ENCODE measurements around the gene PCSK4. TPM values are rescaled to one million over a fixed set of nuclear protein-coding genes. Genes with fewer than 3 reads are reported as not detected.

Gene PCSK4
- total RNA-seq, 1 experiment from 2014 or later: 9.9 TPM

DNA sequence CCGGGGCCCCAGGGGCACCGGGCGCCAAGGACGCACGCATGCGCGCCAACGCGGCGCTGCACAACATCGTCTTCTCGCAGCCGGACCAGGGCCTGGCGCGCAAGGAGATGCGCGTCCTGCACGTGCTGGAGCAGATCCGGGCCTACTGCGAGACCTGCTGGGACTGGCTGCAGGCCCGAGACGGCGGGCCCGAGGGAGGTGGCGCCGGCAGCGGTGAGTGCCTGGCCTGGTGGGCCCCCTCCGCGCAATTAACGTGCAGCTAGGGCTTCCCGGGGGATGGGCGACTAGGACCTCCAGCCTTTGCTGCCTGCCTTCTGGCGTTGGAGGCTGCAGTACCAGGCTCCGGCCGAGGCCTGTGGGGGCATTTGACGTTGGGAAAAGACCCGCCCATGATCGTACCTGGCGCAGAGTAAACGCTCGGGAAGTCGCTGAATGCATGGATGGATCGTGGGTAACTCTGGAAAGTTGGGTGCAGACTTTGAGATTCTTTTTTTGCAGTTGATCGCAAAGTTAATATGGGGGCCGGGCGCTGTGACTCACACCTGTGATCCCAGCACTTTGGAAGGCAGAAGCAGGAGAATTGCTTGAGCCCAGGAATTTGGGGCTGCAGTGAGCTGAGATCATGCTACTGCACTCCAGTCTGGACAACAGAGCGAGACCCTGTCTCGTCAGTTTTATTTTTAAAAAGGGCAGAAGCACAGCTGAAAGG lies 33.0 kb downstream of the PCSK4 start:
- in situ Hi-C loops (cut with HindIII; ENCODE audit: low pct_unique_long_range_greater_than_20kb, low sequenced_read_pairs): no loop called here

GRCh38 chr19:1456121-1456900 lies 33.8 kb downstream of the PCSK4 start:
- CTCF ChIA-PET: no interaction called here
- in situ Hi-C loops (cut with HindIII; ENCODE audit: low pct_unique_long_range_greater_than_20kb, low sequenced_read_pairs): no loop called here

More for the DNA sequence above, 33.0 kb downstream of the PCSK4 start:
- intact Hi-C loops (cut with micrococcal nuclease; ENCODE audit: unreplicated experiment): no loop called here
- POLR2A ChIA-PET: interaction anchor here (0.6 kb wide), 1 partner anchor 15 kb away, joined by 6 read pairs; no protein-coding TSS in a partner anchor
- DNase-seq (ENCODE audit: low read depth, low spot score) (no peak), ATAC-seq (no peak)
- TF ChIP-seq SIN3A (IDR thresholded peaks at IDR 0.05; ENCODE audit: borderline replicate concordance, insufficient read depth, low read depth, low read length) (no peak), POLR2AphosphoS5 (IDR thresholded peaks at IDR 0.05; ENCODE audit: low read depth, low read length) (no peak), TCF7L2 (IDR thresholded peaks at IDR 0.05; ENCODE audit: low read depth, low read length) (no peak)
- TF ChIP-seq, protein P1, sequence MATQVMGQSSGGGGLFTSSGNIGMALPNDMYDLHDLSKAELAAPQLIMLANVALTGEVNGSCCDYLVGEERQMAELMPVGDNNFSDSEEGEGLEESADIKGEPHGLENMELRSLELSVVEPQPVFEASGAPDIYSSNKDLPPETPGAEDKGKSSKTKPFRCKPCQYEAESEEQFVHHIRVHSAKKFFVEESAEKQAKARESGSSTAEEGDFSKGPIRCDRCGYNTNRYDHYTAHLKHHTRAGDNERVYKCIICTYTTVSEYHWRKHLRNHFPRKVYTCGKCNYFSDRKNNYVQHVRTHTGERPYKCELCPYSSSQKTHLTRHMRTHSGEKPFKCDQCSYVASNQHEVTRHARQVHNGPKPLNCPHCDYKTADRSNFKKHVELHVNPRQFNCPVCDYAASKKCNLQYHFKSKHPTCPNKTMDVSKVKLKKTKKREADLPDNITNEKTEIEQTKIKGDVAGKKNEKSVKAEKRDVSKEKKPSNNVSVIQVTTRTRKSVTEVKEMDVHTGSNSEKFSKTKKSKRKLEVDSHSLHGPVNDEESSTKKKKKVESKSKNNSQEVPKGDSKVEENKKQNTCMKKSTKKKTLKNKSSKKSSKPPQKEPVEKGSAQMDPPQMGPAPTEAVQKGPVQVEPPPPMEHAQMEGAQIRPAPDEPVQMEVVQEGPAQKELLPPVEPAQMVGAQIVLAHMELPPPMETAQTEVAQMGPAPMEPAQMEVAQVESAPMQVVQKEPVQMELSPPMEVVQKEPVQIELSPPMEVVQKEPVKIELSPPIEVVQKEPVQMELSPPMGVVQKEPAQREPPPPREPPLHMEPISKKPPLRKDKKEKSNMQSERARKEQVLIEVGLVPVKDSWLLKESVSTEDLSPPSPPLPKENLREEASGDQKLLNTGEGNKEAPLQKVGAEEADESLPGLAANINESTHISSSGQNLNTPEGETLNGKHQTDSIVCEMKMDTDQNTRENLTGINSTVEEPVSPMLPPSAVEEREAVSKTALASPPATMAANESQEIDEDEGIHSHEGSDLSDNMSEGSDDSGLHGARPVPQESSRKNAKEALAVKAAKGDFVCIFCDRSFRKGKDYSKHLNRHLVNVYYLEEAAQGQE (IDR thresholded peaks at IDR 0.05; ENCODE audit: insufficient read depth in 1 of 2, low read depth in 2 of 2, low read length in 1 of 2): no peak
- TF ChIP-seq, protein P2, sequence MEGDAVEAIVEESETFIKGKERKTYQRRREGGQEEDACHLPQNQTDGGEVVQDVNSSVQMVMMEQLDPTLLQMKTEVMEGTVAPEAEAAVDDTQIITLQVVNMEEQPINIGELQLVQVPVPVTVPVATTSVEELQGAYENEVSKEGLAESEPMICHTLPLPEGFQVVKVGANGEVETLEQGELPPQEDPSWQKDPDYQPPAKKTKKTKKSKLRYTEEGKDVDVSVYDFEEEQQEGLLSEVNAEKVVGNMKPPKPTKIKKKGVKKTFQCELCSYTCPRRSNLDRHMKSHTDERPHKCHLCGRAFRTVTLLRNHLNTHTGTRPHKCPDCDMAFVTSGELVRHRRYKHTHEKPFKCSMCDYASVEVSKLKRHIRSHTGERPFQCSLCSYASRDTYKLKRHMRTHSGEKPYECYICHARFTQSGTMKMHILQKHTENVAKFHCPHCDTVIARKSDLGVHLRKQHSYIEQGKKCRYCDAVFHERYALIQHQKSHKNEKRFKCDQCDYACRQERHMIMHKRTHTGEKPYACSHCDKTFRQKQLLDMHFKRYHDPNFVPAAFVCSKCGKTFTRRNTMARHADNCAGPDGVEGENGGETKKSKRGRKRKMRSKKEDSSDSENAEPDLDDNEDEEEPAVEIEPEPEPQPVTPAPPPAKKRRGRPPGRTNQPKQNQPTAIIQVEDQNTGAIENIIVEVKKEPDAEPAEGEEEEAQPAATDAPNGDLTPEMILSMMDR (IDR thresholded peaks at IDR 0.05): no peak
- H3K27me3 ChIP-seq (ENCODE audit: control insufficient read depth, insufficient read depth, low read length): no peaks in the 10 kb centered on the region
- H3K27ac ChIP-seq (ENCODE audit: low read length): no peak overlapping the region
- no peaks in the 10 kb centered on the region for H3K9me3 ChIP-seq (ENCODE audit: control insufficient read depth, insufficient read depth, low read depth, low read length)
- H3K4me3 ChIP-seq (ENCODE audit: low read depth in 2 of 2, low read length in 2 of 2): no peak overlapping the region
- no peaks in the 10 kb centered on the region; the same call in 1 of the 2 replicates for H3K4me1 ChIP-seq (ENCODE audit: control insufficient read depth, insufficient read depth, low read length)
- CTCF ChIA-PET: no interaction called here
- BruUV-seq (replicated peaks): no TSS peak
- H3K36me3 ChIP-seq (ENCODE audit: control insufficient read depth, insufficient read depth, low read length): no peaks in the 10 kb centered on the region

More at GRCh38 chr19:1456121-1456900, 33.8 kb downstream of the PCSK4 start:
- TF ChIP-seq, protein P1 (IDR thresholded peaks at IDR 0.05; ENCODE audit: insufficient read depth in 1 of 2, low read depth in 2 of 2, low read length in 1 of 2): no peak
- TF ChIP-seq, protein P2 (IDR thresholded peaks at IDR 0.05): no peak
- no peak for TF ChIP-seq SIN3A (IDR thresholded peaks at IDR 0.05; ENCODE audit: borderline replicate concordance, insufficient read depth, low read depth, low read length)
- no peak for TF ChIP-seq POLR2AphosphoS5 (IDR thresholded peaks at IDR 0.05; ENCODE audit: low read depth, low read length)
- no peak for TF ChIP-seq TCF7L2 (IDR thresholded peaks at IDR 0.05; ENCODE audit: low read depth, low read length)
- ATAC-seq (no peak), DNase-seq (ENCODE audit: low read depth, low spot score) (no peak)
- intact Hi-C loops (cut with micrococcal nuclease; ENCODE audit: unreplicated experiment): no loop called here
- Histone ChIP-seq H3K27ac (ENCODE audit: low read length) (no peak overlapping the region), H3K36me3 (ENCODE audit: control insufficient read depth, insufficient read depth, low read length) (no peaks in the 10 kb centered on the region), H3K27me3 (ENCODE audit: control insufficient read depth, insufficient read depth, low read length) (no peaks in the 10 kb centered on the region), H3K9me3 (ENCODE audit: control insufficient read depth, insufficient read depth, low read depth, low read length) (no peaks in the 10 kb centered on the region), H3K4me3 (ENCODE audit: low read depth in 2 of 2, low read length in 2 of 2) (no peak overlapping the region), H3K4me1 (ENCODE audit: control insufficient read depth, insufficient read depth, low read length) (no peaks in the 10 kb centered on the region; the same call in 1 of the 2 replicates)
- no TSS peak for BruUV-seq (replicated peaks)
- POLR2A ChIA-PET: no interaction called here

Measured in Panc1 (cell line).